Panc1 (cell line): Measurements from ENCODE around the gene ZNF8. TPM values are rescaled to one million over a fixed set of nuclear protein-coding genes. Genes with fewer than 3 reads are reported as not detected.

Experiments
- ATAC-seq: fragments of 200-7000 bp; cut with Tn5 transposase; 2 replicates; pipeline ENCODE4 v1.9.1; 2020; ENCODE audit warnings: mild to moderate bottlenecking, moderate library complexity
- BruUV-seq: library from RNA; stranded (reverse); fragments of 400-500 nt; replicated peaks from 2 replicates; lab custom pipeline; 2021; lab: Mats Ljungman, UMichigan
- CTCF ChIA-PET: fragments of 300-600 bp; sonication (Branson Sonifier 250); formaldehyde crosslinking; loops from one replicate; lab custom pipeline; 2022; ENCODE audit warnings: antibody characterized with exemption; lab: Charles Lee
- POLR2A ChIA-PET: fragments of 300-600 bp; sonication (Branson Sonifier 250); formaldehyde crosslinking; loops from one replicate; lab custom pipeline; 2022; ENCODE audit warnings: antibody characterized with exemption; lab: Charles Lee
- DNase-seq: peaks from one replicate; pipeline ENCODE4 v3.0.0-alpha.2; 2010; ENCODE audit warnings: low read depth, low spot score
- H3K27ac ChIP-seq: 2 replicates; pipeline ENCODE4 v1.5.1; 2011; ENCODE audit warnings: mild to moderate bottlenecking, low read length, inconsistent platforms
- H3K27me3 ChIP-seq: fragments of 200-500 bp; sonication (Bioruptor generic); 2 replicates; pipeline ENCODE4 v1.6.0; 2014; ENCODE audit warnings: low read length, inconsistent platforms; ENCODE audit not compliant: control insufficient read depth, insufficient read depth
- H3K36me3 ChIP-seq: fragments of 200-500 bp; sonication (Bioruptor generic); 2 replicates; pipeline ENCODE4 v1.5.1; 2014; ENCODE audit warnings: inconsistent platforms, mild to moderate bottlenecking, low read length, moderate library complexity; ENCODE audit not compliant: control insufficient read depth, insufficient read depth
- H3K4me1 ChIP-seq: 2 replicates; pipeline ENCODE4 v1.5.1; 2011; ENCODE audit warnings: inconsistent platforms, mild to moderate bottlenecking, low read length, moderate library complexity; ENCODE audit not compliant: control insufficient read depth, insufficient read depth
- H3K4me3 ChIP-seq, 2 experiments: 2 replicates each; pipeline ENCODE4 v1.5.1; 2011 to 2012; ENCODE audit warnings: low read depth in 2 of 2, low read length in 2 of 2, mild to moderate bottlenecking in 2 of 2, inconsistent platforms in 1 of 2, moderate library complexity in 1 of 2
- H3K9me3 ChIP-seq: fragments of 200-500 bp; sonication (Bioruptor generic); 2 replicates; pipeline ENCODE4 v1.5.1; 2014; ENCODE audit warnings: low read depth, mild to moderate bottlenecking, inconsistent platforms, low read length, moderate library complexity; ENCODE audit not compliant: control insufficient read depth, insufficient read depth
- CTCF ChIP-seq: fragments of 450-650 bp; IDR thresholded peaks from 2 replicates; pipeline ENCODE4 v1.5.1; 2017; ENCODE audit warnings: mild to moderate bottlenecking
- POLR2AphosphoS5 ChIP-seq: IDR thresholded peaks from 2 replicates; pipeline ENCODE4 v1.6.1; 2012; ENCODE audit warnings: mild to moderate bottlenecking, low read depth, low read length, moderate library complexity
- REST ChIP-seq, 2 experiments: IDR thresholded peaks; 2 replicates each; pipeline ENCODE4 v1.6.1; 2011 to 2012; ENCODE audit warnings: low read depth in 2 of 2, control low read depth in 1 of 2, low read length in 1 of 2, mild to moderate bottlenecking in 1 of 2, moderate library complexity in 1 of 2; ENCODE audit not compliant: insufficient read depth in 1 of 2
- SIN3A ChIP-seq: IDR thresholded peaks from 2 replicates; pipeline ENCODE4 v1.6.1; 2012; ENCODE audit warnings: low read depth, mild to moderate bottlenecking, low read length, moderate library complexity, borderline replicate concordance; ENCODE audit not compliant: insufficient read depth
- TCF7L2 ChIP-seq: IDR thresholded peaks from 2 replicates; pipeline ENCODE4 v1.6.1; 2011; ENCODE audit warnings: mild to moderate bottlenecking, low read depth, low read length, inconsistent platforms
- in situ Hi-C: cut with HindIII; loops from 2 replicates; pipeline ENCODE4 v1.10.0; 2016; ENCODE audit warnings: low sequenced_read_pairs, low pct_unique_long_range_greater_than_20kb
- intact Hi-C: fragments of 100-400 bp; cut with micrococcal nuclease; formaldehyde crosslinking; loops from one replicate; pipeline ENCODE4 v1.10.0; 2022; ENCODE audit not compliant: unreplicated experiment
- total RNA-seq: library from RNA; stranded (reverse); gene quantifications from one replicate; pipeline ENCODE4 v1.2.1, GENCODE V29; 2021; ENCODE audit not compliant: unreplicated experiment

Gene ZNF8
- total RNA-seq, 1 experiment from 2014 or later, result 12.6 TPM

- Histone ChIP-seq H3K36me3 (no peaks in the 10 kb centered on the region; the same call in 1 of the 2 replicates), H3K27ac (peak overlapping the region; percentile 90), H3K27me3 (no peaks in the 10 kb centered on the region), H3K4me1 (peaks cover 22% of the 10 kb centered on the region), H3K9me3 (no peaks in the 10 kb centered on the region), H3K4me3 (peak overlapping the region; percentile 74 to 89)
- TF ChIP-seq POLR2AphosphoS5 (no peak), REST (IDR thresholded peaks at IDR 0.05; ENCODE audit: insufficient read depth in 1 of 2, low read depth in 2 of 2, low read length in 1 of 2) (no peak), SIN3A (no peak), TCF7L2 (no peak), CTCF (no peak)
- ATAC-seq, result no peak
- intact Hi-C loops, result loop anchor here (5.0 kb wide), 1 partner anchor 62 kb away; the partner anchor contains the start of gene RPS5
- no peak for DNase-seq
- POLR2A ChIA-PET, result no interaction called here
- CTCF ChIA-PET, result no interaction called here
- no TSS peak for BruUV-seq
- in situ Hi-C loops, result no loop called here
Observed at GRCh38 chr19:58325311-58326022, 46.7 kb downstream of the ZNF8 start.

GRCh38 chr19:58326501-58326913, 47.8 kb downstream of the ZNF8 start:
- BruUV-seq, result no TSS peak
- in situ Hi-C loops, result no loop called here
- intact Hi-C loops, result loop anchor here (5.0 kb wide), 1 partner anchor 61 kb away; the partner anchor contains the start of gene RPS5
- Histone ChIP-seq H3K27me3 (no peaks in the 10 kb centered on the region), H3K4me3 (peak overlapping the region; percentile 74 to 89), H3K9me3 (no peaks in the 10 kb centered on the region), H3K4me1 (peaks cover 23% of the 10 kb centered on the region), H3K27ac (peak overlapping the region; percentile 90), H3K36me3 (no peaks in the 10 kb centered on the region; the same call in 1 of the 2 replicates)
- CTCF ChIA-PET, result interaction anchor here (0.7 to 1.0 kb wide), 2 partner anchors 156 to 233 kb away, joined by 3 to 6 read pairs; no protein-coding TSS in a partner anchor
- POLR2A ChIA-PET, result interaction anchor here (0.6 kb wide), 1 partner anchor 1356 kb away, joined by 5 read pairs; no protein-coding TSS in a partner anchor
- ATAC-seq (peak; percentile 50), DNase-seq (no peak)
- TF ChIP-seq POLR2AphosphoS5, result no peak
- no peak for TF ChIP-seq SIN3A
- TF ChIP-seq REST (IDR thresholded peaks at IDR 0.05; ENCODE audit: insufficient read depth in 1 of 2, low read depth in 2 of 2, low read length in 1 of 2), result no peak
